A375 (cell line): Measurements from ENCODE around the gene PID1. TPM values are rescaled to one million over a fixed set of nuclear protein-coding genes. Genes with fewer than 3 reads are reported as not detected.

Experiments
- small RNA-seq: library from RNA; depleted of rRNA; stranded (forward); fragments of <200 nt; gene quantifications from one replicate; pipeline ENCODE3, GENCODE V24; 2014
- total RNA-seq: library from RNA; depleted of rRNA; stranded (reverse); fragments of >200 nt; shearing (Covaris generic); gene quantifications from 2 replicates; pipeline ENCODE4 v1.2.3, GENCODE V29; 2014; rRNA removed

PID1 gene, protein sequence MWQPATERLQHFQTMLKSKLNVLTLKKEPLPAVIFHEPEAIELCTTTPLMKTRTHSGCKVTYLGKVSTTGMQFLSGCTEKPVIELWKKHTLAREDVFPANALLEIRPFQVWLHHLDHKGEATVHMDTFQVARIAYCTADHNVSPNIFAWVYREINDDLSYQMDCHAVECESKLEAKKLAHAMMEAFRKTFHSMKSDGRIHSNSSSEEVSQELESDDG
- total RNA-seq, result 0.45 and 0.72 TPM in 2 replicates

DNA sequence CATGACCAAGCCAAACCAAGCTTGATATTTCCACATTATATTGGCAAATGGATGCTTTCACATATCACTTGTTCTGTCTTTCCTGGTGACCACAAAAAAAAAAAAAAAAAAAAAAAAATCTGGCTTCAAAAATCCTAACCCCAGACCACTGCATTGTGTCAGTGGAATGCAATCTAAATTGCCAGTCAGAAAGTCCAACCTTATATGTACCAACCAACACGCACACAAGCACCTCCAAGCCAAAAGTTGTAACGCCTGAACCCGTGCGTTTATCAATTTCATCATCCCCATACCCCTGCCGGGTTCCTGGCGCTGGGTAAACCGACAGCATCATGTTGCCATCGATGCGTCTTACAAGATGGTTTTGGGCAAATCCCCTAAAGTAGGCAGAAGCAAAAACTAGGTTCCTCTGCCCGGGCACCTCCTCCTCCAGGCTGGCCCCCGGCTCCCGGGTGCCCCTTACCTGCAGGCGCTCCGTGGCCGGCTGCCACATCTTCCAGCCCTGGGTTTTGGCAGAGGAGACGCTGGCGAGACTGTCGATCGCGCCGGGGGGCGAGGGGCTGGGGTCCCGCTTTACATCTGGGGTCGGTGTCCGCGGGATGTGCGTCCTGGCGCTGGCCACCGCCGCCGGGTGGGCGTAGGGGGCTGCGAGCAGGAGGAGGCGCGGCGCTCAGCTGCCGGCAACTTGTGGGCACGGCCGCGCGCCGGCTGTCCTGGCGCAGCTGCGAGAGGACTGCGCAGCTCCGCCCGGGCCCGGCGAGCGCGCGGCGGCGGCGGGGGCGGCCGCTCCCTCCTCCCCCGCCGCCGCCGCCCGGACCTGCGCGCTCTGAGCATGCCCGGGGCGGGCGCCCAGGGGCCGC lies at the start of gene PID1:
PID1 (minus strand) TSS at position 737 of the 860 bp plus-strand sequence; CDS start at position 493, 244 bp downstream.

Small RNA genes within 50 kb of the gene (small RNA-seq; reads per million reads assigned to genes)
- not detected for gene RN7SKP283
